Karpas-422 (cell line): Measurements from ENCODE around the gene FAM168B. TPM values are rescaled to one million over a fixed set of nuclear protein-coding genes. Genes with fewer than 3 reads are reported as not detected.

Source experiments
- DNase-seq: peaks from one replicate; pipeline ENCODE4 v3.0.0-alpha.2; 2015
- H2AFZ ChIP-seq: fragments of 200-600 bp; sonication (generic); 2 replicates; pipeline ENCODE4 v1.6.1; 2014; ENCODE audit warnings: antibody characterized with exemption, low read length, mixed read lengths
- H3K27ac ChIP-seq: fragments of 200-600 bp; sonication (generic); 2 replicates; pipeline ENCODE4 v1.5.1; 2014; ENCODE audit warnings: mild to moderate bottlenecking, low read length, moderate library complexity
- H3K27me3 ChIP-seq: fragments of 200-600 bp; sonication (generic); 2 replicates; pipeline ENCODE4 v1.6.1; 2014; ENCODE audit warnings: low read length, mixed read lengths
- H3K36me3 ChIP-seq: fragments of 200-600 bp; sonication (generic); 2 replicates; pipeline ENCODE4 v1.6.1; 2014; ENCODE audit warnings: low read length, mixed read lengths; ENCODE audit not compliant: insufficient read depth
- H3K4me1 ChIP-seq: fragments of 200-600 bp; sonication (generic); 2 replicates; pipeline ENCODE4 v1.6.1; 2014; ENCODE audit warnings: mild to moderate bottlenecking, low read length, mixed read lengths
- H3K4me2 ChIP-seq: fragments of 200-600 bp; sonication (generic); 2 replicates; pipeline ENCODE4 v1.6.1; 2014; ENCODE audit warnings: low read length, low read depth, mild to moderate bottlenecking; ENCODE audit not compliant: poor library complexity, severe bottlenecking
- H3K4me3 ChIP-seq: fragments of 200-600 bp; sonication (generic); 2 replicates; pipeline ENCODE4 v1.5.1; 2014; ENCODE audit warnings: mild to moderate bottlenecking, antibody characterized with exemption, low read length, mixed read lengths
- H3K79me2 ChIP-seq: fragments of 200-600 bp; sonication (generic); 2 replicates; pipeline ENCODE4 v1.6.1; 2014; ENCODE audit warnings: mild to moderate bottlenecking, low read length, mixed read lengths
- H3K9ac ChIP-seq: fragments of 200-600 bp; sonication (generic); 2 replicates; pipeline ENCODE4 v1.6.0; 2014; ENCODE audit warnings: low read length
- H3K9me2 ChIP-seq: fragments of 200-600 bp; sonication (generic), shearing (Covaris generic); replicated peaks from 2 replicates; pipeline ENCODE4 v1.6.0; 2014; ENCODE audit warnings: mild to moderate bottlenecking, low read length, moderate library complexity; ENCODE audit not compliant: insufficient read depth
- H3K9me3 ChIP-seq: fragments of 300-700, 200-600 bp; sonication (generic); 2 replicates; pipeline ENCODE4 v1.6.1; 2014; ENCODE audit warnings: low read length, mixed read lengths
- H4K20me1 ChIP-seq: fragments of 200-600 bp; sonication (generic); 2 replicates; pipeline ENCODE4 v1.6.1; 2014; ENCODE audit warnings: mild to moderate bottlenecking, antibody characterized with exemption, low read length, low read depth; ENCODE audit not compliant: insufficient read depth
- total RNA-seq: library from RNA; depleted of rRNA; stranded (reverse); fragments of >200 nt; shearing (Covaris generic); gene quantifications from 2 replicates; pipeline ENCODE4 v1.2.3, GENCODE V29; 2014; ENCODE audit warnings: low replicate concordance; rRNA removed

Gene FAM168B
- 43.2 and 62.7 TPM in 2 replicates for total RNA-seq

- peak within 1 kb of the TSS; percentile 66 for H3K27ac ChIP-seq
- H3K9me2 ChIP-seq = no peaks in the 10 kb centered on the region
- peaks cover 48% of the 10 kb centered on the region for H3K79me2 ChIP-seq
- peaks cover 13% of the 10 kb centered on the region for H3K36me3 ChIP-seq
- peak within 1 kb of the TSS; percentile 81 for H3K9ac ChIP-seq
- peak within 1 kb of the TSS; percentile 98 for H3K4me2 ChIP-seq
- peak within 1 kb of the TSS; percentile 91 for H2AFZ ChIP-seq
- H4K20me1 ChIP-seq = peaks cover 17% of the 10 kb centered on the region; the same call in 1 of the 2 replicates
- no peaks in the 10 kb centered on the region for H3K27me3 ChIP-seq
- peaks cover 17% of the 10 kb centered on the region for H3K4me1 ChIP-seq
- H3K9me3 ChIP-seq = no peaks in the 10 kb centered on the region
- peak within 1 kb of the TSS; percentile 95 for H3K4me3 ChIP-seq
- peak; percentile 96 for DNase-seq
These were observed at the start of gene FAM168B for GRCh38 chr2:131093006-131093695. Gene FAM168B, minus strand, starts transcription at chr2:131093460. Its CDS starts 10,814 bp downstream, at chr2:131082646.

GRCh38 chr2:131142849-131143248 is 49.6 kb upstream of the FAM168B start:
- Histone ChIP-seq H3K9ac (no peak overlapping the region), H2AFZ (no peak overlapping the region), H3K27ac (no peak overlapping the region), H4K20me1 (peaks cover 11% of the 10 kb centered on the region; the same call in 1 of the 2 replicates), H3K36me3 (peaks cover 38% of the 10 kb centered on the region; the same call in 1 of the 2 replicates), H3K9me3 (no peaks in the 10 kb centered on the region), H3K79me2 (peaks cover 48% of the 10 kb centered on the region), H3K4me3 (no peak overlapping the region), H3K4me1 (peaks cover 27% of the 10 kb centered on the region), H3K27me3 (no peaks in the 10 kb centered on the region), H3K9me2 (no peaks in the 10 kb centered on the region), H3K4me2 (no peak overlapping the region)
- peak; percentile 30 for DNase-seq

- Histone ChIP-seq H2AFZ (no peak overlapping the region), H3K27me3 (no peaks in the 10 kb centered on the region), H3K9ac (no peak overlapping the region), H3K4me2 (no peak overlapping the region), H3K36me3 (peaks cover 29% of the 10 kb centered on the region; the same call in 1 of the 2 replicates), H3K79me2 (peaks cover 62% of the 10 kb centered on the region), H3K9me2 (no peaks in the 10 kb centered on the region), H4K20me1 (peaks cover 11% of the 10 kb centered on the region; the same call in 1 of the 2 replicates), H3K4me3 (no peak overlapping the region), H3K4me1 (peaks cover 25% of the 10 kb centered on the region), H3K9me3 (no peaks in the 10 kb centered on the region), H3K27ac (no peak overlapping the region)
- DNase-seq = no peak
These were observed 47.3 kb upstream of the FAM168B start for GRCh38 chr2:131140581-131140980.

- Histone ChIP-seq H3K27ac (no peak overlapping the region), H3K9me3 (no peaks in the 10 kb centered on the region), H3K36me3 (peaks cover 20% of the 10 kb centered on the region; the same call in 1 of the 2 replicates), H4K20me1 (no peaks in the 10 kb centered on the region), H3K27me3 (no peaks in the 10 kb centered on the region), H2AFZ (no peak overlapping the region), H3K79me2 (peaks cover 23% of the 10 kb centered on the region), H3K9ac (no peak overlapping the region), H3K4me1 (no peaks in the 10 kb centered on the region), H3K9me2 (no peaks in the 10 kb centered on the region), H3K4me3 (no peak overlapping the region), H3K4me2 (no peak overlapping the region)
- DNase-seq = no peak
These were observed 39.5 kb upstream of the FAM168B start for GRCh38 chr2:131132729-131133128.

- Histone ChIP-seq H2AFZ (no peak overlapping the region), H4K20me1 (no peaks in the 10 kb centered on the region), H3K9me3 (no peaks in the 10 kb centered on the region), H3K36me3 (peaks cover 32% of the 10 kb centered on the region), H3K79me2 (peaks cover 16% of the 10 kb centered on the region), H3K27me3 (no peaks in the 10 kb centered on the region), H3K4me2 (no peak overlapping the region), H3K9me2 (no peaks in the 10 kb centered on the region), H3K4me1 (no peaks in the 10 kb centered on the region), H3K27ac (no peak overlapping the region), H3K4me3 (no peak overlapping the region), H3K9ac (no peak overlapping the region)
- no peak for DNase-seq
These were observed 37.0 kb upstream of the FAM168B start for GRCh38 chr2:131130298-131130596.

GRCh38 chr2:131127981-131128380 is 34.7 kb upstream of the FAM168B start:
- DNase-seq = no peak
- Histone ChIP-seq H3K27ac (no peak overlapping the region), H3K27me3 (no peaks in the 10 kb centered on the region), H4K20me1 (no peaks in the 10 kb centered on the region), H3K4me1 (no peaks in the 10 kb centered on the region), H3K79me2 (peaks cover 27% of the 10 kb centered on the region), H3K9me2 (no peaks in the 10 kb centered on the region), H3K9ac (no peak overlapping the region), H3K4me3 (no peak overlapping the region), H3K4me2 (no peak overlapping the region), H3K36me3 (peaks cover 32% of the 10 kb centered on the region), H3K9me3 (no peaks in the 10 kb centered on the region), H2AFZ (no peak overlapping the region)

GRCh38 chr2:131127076-131127475 is 33.8 kb upstream of the FAM168B start:
- H4K20me1 ChIP-seq = 0 out of 2 replicates have a peak, but pooled peaks cover 5% of the 10 kb centered on the region
- H3K27me3 ChIP-seq = no peaks in the 10 kb centered on the region
- H3K9me3 ChIP-seq = no peaks in the 10 kb centered on the region
- no peak overlapping the region for H3K4me3 ChIP-seq
- H3K4me1 ChIP-seq = no peaks in the 10 kb centered on the region
- H3K9me2 ChIP-seq = no peaks in the 10 kb centered on the region
- H3K27ac ChIP-seq = no peak overlapping the region
- no peak overlapping the region for H3K9ac ChIP-seq
- H3K79me2 ChIP-seq = peaks cover 36% of the 10 kb centered on the region
- DNase-seq = no peak
- H2AFZ ChIP-seq = no peak overlapping the region
- no peak overlapping the region for H3K4me2 ChIP-seq
- peaks cover 32% of the 10 kb centered on the region for H3K36me3 ChIP-seq

GRCh38 chr2:131126436-131126835 is 33.2 kb upstream of the FAM168B start:
- no peaks in the 10 kb centered on the region for H3K9me2 ChIP-seq
- no peak overlapping the region for H3K4me3 ChIP-seq
- no peaks in the 10 kb centered on the region for H3K9me3 ChIP-seq
- no peak overlapping the region for H3K4me2 ChIP-seq
- no peaks in the 10 kb centered on the region for H3K4me1 ChIP-seq
- H4K20me1 ChIP-seq = 0 out of 2 replicates have a peak, but pooled peaks cover 5% of the 10 kb centered on the region
- H3K9ac ChIP-seq = no peak overlapping the region
- H3K36me3 ChIP-seq = peaks cover 32% of the 10 kb centered on the region
- H2AFZ ChIP-seq = no peak overlapping the region
- H3K27ac ChIP-seq = no peak overlapping the region
- peaks cover 40% of the 10 kb centered on the region for H3K79me2 ChIP-seq
- DNase-seq = no peak
- no peaks in the 10 kb centered on the region for H3K27me3 ChIP-seq
